ENCODE results near the gene EID1.

- TF ChIP-seq CTCF (conservative IDR thresholded peaks at IDR 0.05; ENCODE audit: low read depth, low read length) (no peak), EZH2 (IDR thresholded peaks at IDR 0.05; ENCODE audit: borderline replicate concordance, low read depth, low read length, poor library complexity, severe bottlenecking) (no peak)
Measured at GRCh38 chr15:48890375-48890972, 12.5 kb downstream of the EID1 start.

All from A673 (cell line).